ENCODE results near the gene RAD51D.
A peak's percentile ranks its signal among the peaks of the same experiment; 100 is the strongest.
"Not testable (repeated sequence)": the region's sequence is repeated elsewhere in the genome, so short reads cannot be mapped to it uniquely, and the experiment has no call there.

The RAD51D gene

DNA sequence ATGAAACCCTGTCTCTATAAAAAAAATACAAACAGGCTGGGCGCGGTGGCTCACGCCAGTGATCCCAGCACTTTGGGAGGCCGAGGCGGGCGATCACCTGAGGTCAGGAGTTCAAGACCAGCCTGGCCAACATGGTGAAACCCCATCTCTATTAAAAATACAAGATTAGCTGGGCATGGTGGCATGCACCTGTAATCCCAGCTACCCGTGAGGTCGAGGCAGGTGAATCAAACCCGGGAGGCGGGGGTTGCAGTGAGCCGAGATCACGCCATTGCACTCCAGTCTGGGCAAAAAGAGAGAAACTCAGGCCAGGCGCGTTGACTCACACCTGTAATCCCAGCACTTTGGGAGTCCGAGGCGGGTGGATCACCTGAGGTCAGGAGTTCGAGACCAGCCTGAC is 8.9 kb downstream of the RAD51D start:
- H3K36me3 ChIP-seq (ENCODE audit: control insufficient read depth, insufficient read depth, low read length, severe bottlenecking); DNase-seq (ENCODE audit: low read depth); H3K4me3 ChIP-seq (ENCODE audit: low read length); H3K9ac ChIP-seq (ENCODE audit: low read length); H3K4me1 ChIP-seq (ENCODE audit: control insufficient read depth, insufficient read depth, low read length); H3K9me3 ChIP-seq (ENCODE audit: control insufficient read depth, low read length); H3K27me3 ChIP-seq (replicated peaks; ENCODE audit: control insufficient read depth, insufficient read depth, low read length): not testable (repeated sequence)

DNA sequence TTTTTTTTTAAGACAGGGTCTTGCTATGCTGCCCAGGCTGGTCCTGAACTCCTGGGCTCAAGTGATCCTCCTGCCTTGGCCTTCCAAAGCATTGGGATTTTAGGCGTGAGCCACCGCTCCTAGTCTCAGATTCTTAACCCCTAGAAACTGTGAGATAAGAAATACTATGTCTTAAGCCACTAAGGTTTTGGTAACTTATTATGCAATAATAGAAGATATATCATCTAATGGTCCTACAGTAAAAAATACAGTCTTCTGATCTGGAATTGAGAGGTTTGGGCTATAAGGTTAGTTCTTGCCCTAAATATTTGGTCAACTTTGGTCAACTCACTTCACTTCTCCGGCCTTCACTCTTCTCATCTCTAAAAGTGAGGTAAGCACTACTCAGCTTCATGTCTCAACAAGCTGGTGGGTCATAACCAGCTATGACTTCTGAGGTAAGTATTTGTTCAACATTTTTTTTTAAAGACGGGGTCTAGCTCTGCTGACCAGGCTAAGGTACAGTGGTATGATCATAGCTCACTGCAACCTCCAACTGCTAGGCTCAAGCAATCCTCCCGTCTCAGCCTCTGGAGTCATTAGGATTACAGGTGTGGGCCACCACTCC is 14.7 kb downstream of the RAD51D start:
- Histone ChIP-seq H3K36me3 (ENCODE audit: control insufficient read depth, insufficient read depth, low read length, severe bottlenecking) (peaks cover 23% of the 10 kb centered on the region), H3K9me3 (ENCODE audit: control insufficient read depth, low read length) (no peaks in the 10 kb centered on the region), H3K9ac (ENCODE audit: low read length) (no peak overlapping the region), H3K4me3 (ENCODE audit: low read length) (no peak overlapping the region), H3K4me1 (ENCODE audit: control insufficient read depth, insufficient read depth, low read length) (no peaks in the 10 kb centered on the region), H3K27me3 (replicated peaks; ENCODE audit: control insufficient read depth, insufficient read depth, low read length) (no peaks in the 10 kb centered on the region)
- no peak for DNase-seq (ENCODE audit: low read depth)

DNA sequence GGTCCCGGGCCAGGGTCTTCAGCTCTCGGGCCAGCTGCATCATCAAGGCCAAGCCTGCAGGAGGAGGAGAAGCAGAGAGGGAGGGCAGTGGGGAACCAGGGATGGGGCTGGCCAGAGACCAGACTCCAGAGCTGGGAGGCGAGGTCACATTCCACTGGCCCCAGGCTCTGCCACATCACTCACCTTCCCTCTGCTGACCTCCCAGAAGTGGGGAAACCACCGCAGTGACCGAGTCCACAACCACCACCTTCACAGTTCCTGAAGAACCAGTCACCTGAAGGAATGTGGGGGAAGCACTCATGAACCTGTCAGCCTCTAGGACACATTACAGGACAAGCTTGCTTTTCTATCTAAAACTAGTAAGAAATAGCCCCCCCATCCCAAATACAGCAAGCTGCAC is 16.4 kb downstream of the RAD51D start:
- Histone ChIP-seq H3K4me1 (ENCODE audit: control insufficient read depth, insufficient read depth, low read length) (no peaks in the 10 kb centered on the region), H3K27me3 (replicated peaks; ENCODE audit: control insufficient read depth, insufficient read depth, low read length) (no peaks in the 10 kb centered on the region), H3K9ac (ENCODE audit: low read length) (no peak overlapping the region), H3K36me3 (ENCODE audit: control insufficient read depth, insufficient read depth, low read length, severe bottlenecking) (peaks cover 23% of the 10 kb centered on the region), H3K4me3 (ENCODE audit: low read length) (no peak overlapping the region), H3K9me3 (ENCODE audit: control insufficient read depth, low read length) (no peaks in the 10 kb centered on the region)
- no peak for DNase-seq (ENCODE audit: low read depth)

DNA sequence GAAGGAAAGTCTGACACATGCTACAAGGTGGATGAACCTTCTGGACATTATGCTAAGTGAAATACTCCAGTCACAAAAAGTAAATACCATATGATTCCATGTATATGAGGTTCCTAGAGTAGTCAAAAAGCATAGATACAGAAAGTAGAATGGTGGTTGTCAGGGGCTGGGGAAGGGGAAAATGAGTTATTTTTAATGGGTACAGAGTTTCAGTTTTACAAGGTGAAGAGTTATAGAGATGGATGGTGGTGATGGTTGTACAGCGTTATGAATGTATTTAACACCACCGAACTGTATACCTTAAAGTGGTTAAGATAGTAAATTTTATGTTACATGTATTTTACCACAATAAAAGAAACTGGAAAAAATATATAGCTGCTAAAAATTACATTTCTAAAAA is 17.9 kb downstream of the RAD51D start:
- no peaks in the 10 kb centered on the region for H3K27me3 ChIP-seq (replicated peaks; ENCODE audit: control insufficient read depth, insufficient read depth, low read length)
- no peak overlapping the region for H3K9ac ChIP-seq (ENCODE audit: low read length)
- H3K4me3 ChIP-seq (ENCODE audit: low read length): no peak overlapping the region
- peaks cover 23% of the 10 kb centered on the region for H3K36me3 ChIP-seq (ENCODE audit: control insufficient read depth, insufficient read depth, low read length, severe bottlenecking)
- no peaks in the 10 kb centered on the region for H3K9me3 ChIP-seq (ENCODE audit: control insufficient read depth, low read length)
- DNase-seq (ENCODE audit: low read depth): no peak
- H3K4me1 ChIP-seq (ENCODE audit: control insufficient read depth, insufficient read depth, low read length): no peaks in the 10 kb centered on the region

DNA sequence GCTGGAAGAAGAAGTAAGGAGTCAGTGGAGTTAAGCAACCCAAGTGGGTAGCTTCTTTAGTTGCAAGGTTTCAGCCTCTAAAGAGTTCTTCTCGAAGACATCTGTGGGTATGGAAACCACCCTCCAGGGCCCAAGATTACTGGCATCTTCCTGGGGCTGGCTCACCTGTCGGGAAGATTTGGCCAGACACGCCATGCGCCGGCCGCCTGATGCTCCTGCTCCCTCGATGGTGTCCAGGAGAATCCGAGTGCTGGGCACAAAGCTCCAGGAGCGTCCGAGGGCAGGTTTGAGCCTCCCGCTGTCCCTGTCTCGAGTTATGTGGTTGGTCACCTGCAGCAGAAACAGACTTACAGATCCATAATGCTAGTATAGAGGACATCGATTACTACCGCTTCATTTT is 18.6 kb downstream of the RAD51D start:
- Histone ChIP-seq H3K9ac (ENCODE audit: low read length) (no peak overlapping the region), H3K4me1 (ENCODE audit: control insufficient read depth, insufficient read depth, low read length) (no peaks in the 10 kb centered on the region), H3K4me3 (ENCODE audit: low read length) (no peak overlapping the region), H3K27me3 (replicated peaks; ENCODE audit: control insufficient read depth, insufficient read depth, low read length) (no peaks in the 10 kb centered on the region), H3K9me3 (ENCODE audit: control insufficient read depth, low read length) (no peaks in the 10 kb centered on the region), H3K36me3 (ENCODE audit: control insufficient read depth, insufficient read depth, low read length, severe bottlenecking) (peaks cover 20% of the 10 kb centered on the region)
- no peak for DNase-seq (ENCODE audit: low read depth)

DNA sequence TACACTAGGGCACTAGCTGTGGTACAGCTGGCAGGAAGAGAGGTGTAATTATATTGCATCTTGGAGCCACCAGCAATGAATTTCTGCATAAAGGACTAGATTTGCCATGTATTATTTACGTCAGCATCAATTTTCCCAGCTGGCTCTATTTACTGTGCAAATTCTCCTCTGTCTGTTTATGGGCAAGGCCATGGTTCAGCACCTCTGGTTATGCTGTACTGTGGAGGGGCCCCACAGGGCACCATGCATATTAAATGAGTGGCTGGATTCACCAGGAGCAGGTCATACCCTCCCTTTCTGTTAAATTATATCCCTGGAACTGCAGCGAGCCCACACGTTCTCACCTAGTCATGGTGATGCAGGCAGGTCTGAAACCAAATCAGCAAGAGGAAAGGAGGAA is 19.8 kb downstream of the RAD51D start:
- no peak for DNase-seq (ENCODE audit: low read depth)
- no peaks in the 10 kb centered on the region for H3K9me3 ChIP-seq (ENCODE audit: control insufficient read depth, low read length)
- H3K27me3 ChIP-seq (replicated peaks; ENCODE audit: control insufficient read depth, insufficient read depth, low read length): no peaks in the 10 kb centered on the region
- peaks cover 16% of the 10 kb centered on the region for H3K36me3 ChIP-seq (ENCODE audit: control insufficient read depth, insufficient read depth, low read length, severe bottlenecking)
- H3K9ac ChIP-seq (ENCODE audit: low read length): no peak overlapping the region
- H3K4me3 ChIP-seq (ENCODE audit: low read length): no peak overlapping the region
- H3K4me1 ChIP-seq (ENCODE audit: control insufficient read depth, insufficient read depth, low read length): peaks cover 4% of the 10 kb centered on the region

DNA sequence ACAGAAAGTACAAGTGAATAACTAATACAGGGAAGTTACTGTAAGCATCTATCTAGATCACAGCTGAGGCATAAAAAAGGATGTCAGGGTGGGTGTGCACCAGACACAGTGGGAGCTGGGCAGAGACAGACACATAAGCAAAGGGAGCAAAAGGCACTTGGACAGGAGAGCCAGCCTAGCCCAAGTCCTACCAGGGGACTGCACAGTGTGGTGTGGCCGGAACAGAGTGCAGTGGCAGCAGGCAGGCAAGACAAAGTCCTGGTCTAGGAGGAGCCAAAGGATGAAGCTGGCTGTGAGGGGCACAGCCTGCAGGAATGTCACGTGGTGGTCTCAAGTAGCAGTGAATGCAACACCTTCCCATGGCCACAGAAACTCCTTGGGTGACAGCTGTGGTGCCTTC is 21.9 kb downstream of the RAD51D start:
- H3K36me3 ChIP-seq (ENCODE audit: control insufficient read depth, insufficient read depth, low read length, severe bottlenecking): peaks cover 16% of the 10 kb centered on the region

DNA sequence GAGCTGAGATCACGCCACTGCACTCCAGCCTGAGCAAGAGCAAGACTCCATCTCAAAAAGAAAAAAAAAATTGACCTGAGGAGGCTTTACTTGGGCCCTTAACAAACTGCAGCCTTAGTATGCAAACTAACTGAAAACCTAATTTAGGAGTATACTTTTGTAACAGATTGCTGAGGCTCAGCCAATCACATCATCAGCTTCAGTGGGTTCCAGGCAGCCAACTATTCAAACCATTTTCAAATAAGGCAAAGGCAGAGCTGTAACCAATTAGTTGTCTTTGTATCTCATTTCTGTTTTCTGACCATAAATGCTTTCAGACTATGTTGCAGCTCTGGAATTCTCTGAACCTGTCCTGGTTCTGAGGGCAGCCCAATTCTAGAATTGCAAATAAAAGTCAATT is 23.9 kb downstream of the RAD51D start:
- peaks cover 11% of the 10 kb centered on the region for H3K4me1 ChIP-seq (ENCODE audit: control insufficient read depth, insufficient read depth, low read length)
- no peak for DNase-seq (ENCODE audit: low read depth)
- H3K27me3 ChIP-seq (replicated peaks; ENCODE audit: control insufficient read depth, insufficient read depth, low read length): no peaks in the 10 kb centered on the region
- no peak overlapping the region for H3K9ac ChIP-seq (ENCODE audit: low read length)
- H3K4me3 ChIP-seq (ENCODE audit: low read length): no peak overlapping the region
- H3K36me3 ChIP-seq (ENCODE audit: control insufficient read depth, insufficient read depth, low read length, severe bottlenecking): peaks cover 7% of the 10 kb centered on the region
- no peaks in the 10 kb centered on the region for H3K9me3 ChIP-seq (ENCODE audit: control insufficient read depth, low read length)

More for the DNA sequence above, 21.9 kb downstream of the RAD51D start:
- Histone ChIP-seq H3K4me1 (ENCODE audit: control insufficient read depth, insufficient read depth, low read length) (peaks cover 11% of the 10 kb centered on the region), H3K27me3 (replicated peaks; ENCODE audit: control insufficient read depth, insufficient read depth, low read length) (no peaks in the 10 kb centered on the region), H3K4me3 (ENCODE audit: low read length) (no peak overlapping the region), H3K9ac (ENCODE audit: low read length) (no peak overlapping the region), H3K9me3 (ENCODE audit: control insufficient read depth, low read length) (no peaks in the 10 kb centered on the region)
- DNase-seq (ENCODE audit: low read depth): no peak

DNA sequence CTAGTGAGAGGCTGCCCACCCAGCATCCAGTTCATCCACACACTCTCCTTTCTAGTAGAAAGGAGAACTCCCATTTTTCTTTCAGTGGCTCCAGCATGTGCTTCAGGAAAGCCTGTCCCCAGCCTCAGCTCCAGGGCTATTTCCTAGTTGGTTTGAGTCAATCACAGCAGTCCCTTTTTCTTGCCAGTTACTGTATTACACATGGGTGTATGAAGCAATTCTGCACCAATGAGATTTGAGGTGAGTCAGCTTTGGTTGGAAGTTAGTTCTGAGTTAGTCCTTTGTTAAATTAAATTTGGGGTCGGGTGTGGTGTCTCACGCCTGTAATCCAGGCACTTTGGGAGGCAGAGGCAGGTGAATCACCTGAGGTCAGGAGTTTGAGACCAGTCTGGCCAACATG is 24.8 kb downstream of the RAD51D start:
- Histone ChIP-seq H3K9me3 (ENCODE audit: control insufficient read depth, low read length) (no peaks in the 10 kb centered on the region), H3K36me3 (ENCODE audit: control insufficient read depth, insufficient read depth, low read length, severe bottlenecking) (no peaks in the 10 kb centered on the region), H3K4me3 (ENCODE audit: low read length) (no peak overlapping the region), H3K27me3 (replicated peaks; ENCODE audit: control insufficient read depth, insufficient read depth, low read length) (no peaks in the 10 kb centered on the region), H3K9ac (ENCODE audit: low read length) (peak overlapping the region; percentile 44), H3K4me1 (ENCODE audit: control insufficient read depth, insufficient read depth, low read length) (peaks cover 11% of the 10 kb centered on the region)
- DNase-seq (ENCODE audit: low read depth): peak; percentile 67

DNA sequence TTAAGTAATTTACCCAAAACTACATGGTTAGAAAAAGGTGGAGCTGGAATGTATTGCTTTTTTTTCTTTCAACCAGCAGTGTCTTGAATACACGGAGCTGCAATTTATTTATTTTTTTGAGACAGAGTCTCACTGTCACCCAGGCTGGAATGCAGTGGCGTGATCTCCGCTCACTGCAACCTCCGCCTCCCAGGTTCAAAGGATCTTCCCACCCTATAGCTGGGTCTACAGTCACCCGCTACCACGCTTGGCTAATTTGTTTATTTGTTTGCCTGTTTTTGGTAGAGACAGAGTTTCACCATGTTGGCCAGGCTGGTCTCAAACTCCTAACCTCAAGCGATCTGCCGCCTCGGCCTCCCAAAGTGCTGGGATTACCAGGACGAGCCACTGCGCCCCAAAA is 29.0 kb downstream of the RAD51D start:
- H3K27me3 ChIP-seq (replicated peaks; ENCODE audit: control insufficient read depth, insufficient read depth, low read length); DNase-seq (ENCODE audit: low read depth): not testable (repeated sequence)

DNA sequence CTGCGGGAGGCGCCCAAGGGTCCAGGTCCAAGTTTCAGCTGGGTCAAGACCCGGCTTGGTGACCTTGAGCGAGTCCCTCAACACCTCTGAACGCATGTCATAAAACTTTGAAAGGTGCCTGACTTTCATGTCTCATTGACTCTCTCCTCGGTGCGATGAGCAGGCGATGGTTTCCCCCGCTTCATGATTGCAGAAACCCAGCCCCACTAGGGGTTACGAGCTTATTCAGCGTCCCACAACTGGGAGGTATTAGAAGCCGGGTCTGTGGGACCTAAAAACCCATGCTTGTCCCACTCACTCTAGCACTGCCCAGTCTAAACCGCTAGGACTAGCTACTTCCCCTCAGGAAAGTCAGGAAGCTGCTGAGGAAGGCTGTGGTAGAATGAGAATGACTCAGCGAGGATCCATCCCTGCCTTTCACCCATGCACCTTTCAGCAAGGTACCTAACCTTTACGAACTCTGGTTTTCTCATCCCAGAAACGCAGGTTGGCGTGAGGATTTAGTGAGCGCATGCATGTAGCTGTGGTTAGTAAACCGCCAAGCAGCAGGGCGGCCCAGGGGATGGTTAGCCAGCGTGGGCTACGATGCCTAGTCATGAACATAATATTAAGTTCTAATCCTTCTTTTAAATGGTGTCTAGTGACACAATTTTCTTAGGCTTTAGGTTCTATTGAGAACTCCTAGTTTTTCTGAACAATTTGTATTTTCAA is 29.9 kb downstream of the RAD51D start:
- Histone ChIP-seq H3K27me3 (replicated peaks; ENCODE audit: control insufficient read depth, insufficient read depth, low read length) (no peaks in the 10 kb centered on the region), H3K4me3 (ENCODE audit: low read length) (peak overlapping the region; percentile 72), H3K36me3 (ENCODE audit: control insufficient read depth, insufficient read depth, low read length, severe bottlenecking) (no peaks in the 10 kb centered on the region), H3K9ac (ENCODE audit: low read length) (peak overlapping the region; percentile 80), H3K4me1 (ENCODE audit: control insufficient read depth, insufficient read depth, low read length) (peaks cover 22% of the 10 kb centered on the region), H3K9me3 (ENCODE audit: control insufficient read depth, low read length) (no peaks in the 10 kb centered on the region)
- peak; percentile 24 for DNase-seq (ENCODE audit: low read depth)

More for the DNA sequence above, 29.0 kb downstream of the RAD51D start:
- not testable (repeated sequence) for H3K4me3 ChIP-seq (ENCODE audit: low read length); H3K36me3 ChIP-seq (ENCODE audit: control insufficient read depth, insufficient read depth, low read length, severe bottlenecking); H3K9ac ChIP-seq (ENCODE audit: low read length); H3K9me3 ChIP-seq (ENCODE audit: control insufficient read depth, low read length)
- peaks cover 28% of the 10 kb centered on the region for H3K4me1 ChIP-seq (ENCODE audit: control insufficient read depth, insufficient read depth, low read length)

Data from adipocyte (in vitro differentiated cells).